Left colon (tissue), 2 donors: ENCODE results near the gene MROH2A. TPM values are rescaled to one million over a fixed set of nuclear protein-coding genes. Genes with fewer than 3 reads are reported as not detected.

Experiments
- ATAC-seq: fragments of 200-7000 bp; cut with Tn5 transposase; one replicate; pipeline ENCODE4 v1.9.1; 2020; ENCODE audit warnings: mild to moderate bottlenecking, moderate library complexity
- DNase-seq, 2 donors: peaks; one replicate each; pipeline ENCODE4 v3.0.0-alpha.2; 2020
- intact Hi-C, 2 donors: fragments of 100-400 bp; cut with DNase I in 1 of 2; cut with micrococcal nuclease in 1 of 2; formaldehyde crosslinking; loops; one replicate each; pipeline versions ENCODE4 v1.11.2 to v1.14.0; 2022; cut with DNase I, micrococcal nuclease
- total RNA-seq, 2 donors: library from RNA; stranded (reverse); fragmentation: NEBNext Ultra II Directional; extraction: Animal tissue kit (Norgen Biotek cat#: 25700); gene quantifications; one replicate each; pipeline ENCODE4 v1.2.1, GENCODE V29; 2021
- donor health status: DM: no; HTN: no; CAD: no.
- donor health status: DM: yes; HTN: yes; CAD: no.

Gene MROH2A
- total RNA-seq, 2 donors from 2014 or later = 0.24 TPM; not detected in 1

- DNase-seq = no peak
- intact Hi-C loops = no loop called here
Measured at GRCh38 chr2:233796254-233796653, 18.1 kb downstream of the MROH2A start.

DNA sequence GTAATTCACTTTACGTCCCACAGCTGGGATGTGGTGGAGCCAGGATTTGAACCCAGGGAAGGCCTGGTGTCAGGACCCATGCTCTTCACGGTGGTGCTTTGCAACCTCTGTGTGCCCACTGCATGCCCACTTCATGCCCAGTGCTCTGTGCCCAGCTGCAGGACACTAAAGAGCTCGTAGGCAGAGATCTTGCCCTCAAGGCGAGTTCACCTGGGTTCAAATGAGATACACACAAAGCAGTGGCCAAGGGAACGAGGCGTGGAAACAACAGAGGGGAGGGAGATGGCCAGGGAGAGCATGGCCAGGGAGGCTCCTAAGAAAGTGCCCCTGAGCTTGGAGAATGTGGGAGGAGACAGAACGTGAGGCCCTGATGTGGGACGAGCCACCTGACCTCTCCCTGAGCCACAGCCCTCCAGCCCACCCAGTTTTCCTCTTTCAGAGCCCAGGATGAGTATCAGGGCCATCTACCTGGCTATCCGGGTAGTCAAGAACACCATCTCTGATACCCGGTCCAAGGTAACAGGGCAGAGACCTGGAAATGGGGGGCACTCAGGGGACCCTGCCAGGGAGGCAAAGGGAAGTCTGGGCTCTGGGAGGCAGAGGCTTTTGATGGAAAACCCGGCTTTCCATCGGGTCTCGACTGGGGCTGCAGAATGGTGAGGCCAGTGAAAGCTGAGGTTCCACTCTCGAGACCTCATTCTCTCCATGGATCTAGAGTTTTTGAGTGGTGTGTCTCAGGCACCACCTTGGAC lies 20.4 kb downstream of the MROH2A start:
- ATAC-seq (no peak), DNase-seq (no peak)
- intact Hi-C loops = no loop called here

More at GRCh38 chr2:233796254-233796653, 18.1 kb downstream of the MROH2A start:
- ATAC-seq = no peak

GRCh38 chr2:233799087-233799665 lies 21.0 kb downstream of the MROH2A start:
- DNase-seq (no peak), ATAC-seq (no peak)
- intact Hi-C loops = no loop called here

GRCh38 chr2:233799716-233800115 lies 21.6 kb downstream of the MROH2A start:
- no peak for DNase-seq
- ATAC-seq = no peak
- intact Hi-C loops = no loop called here

DNA sequence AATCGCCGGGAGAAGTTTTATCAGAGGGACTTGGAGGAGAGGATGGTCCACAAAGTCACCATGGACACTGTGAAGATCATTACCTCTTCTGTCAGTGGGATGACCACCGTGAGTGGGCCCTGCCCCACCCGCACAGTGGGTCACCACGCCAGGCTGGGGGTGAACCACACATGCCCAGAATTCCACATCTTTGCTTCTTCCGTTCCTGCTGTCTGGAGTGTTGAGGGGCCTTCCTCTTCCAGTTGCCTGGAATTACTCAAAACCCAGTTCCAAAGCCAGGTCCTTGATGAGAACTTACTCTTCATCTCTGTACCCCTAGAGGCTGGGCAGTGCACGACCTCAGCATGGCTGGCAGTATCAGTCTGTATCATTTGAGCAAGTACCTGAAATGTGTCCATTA lies 22.1 kb downstream of the MROH2A start:
- DNase-seq = no peak
- intact Hi-C loops = no loop called here
- no peak for ATAC-seq

DNA sequence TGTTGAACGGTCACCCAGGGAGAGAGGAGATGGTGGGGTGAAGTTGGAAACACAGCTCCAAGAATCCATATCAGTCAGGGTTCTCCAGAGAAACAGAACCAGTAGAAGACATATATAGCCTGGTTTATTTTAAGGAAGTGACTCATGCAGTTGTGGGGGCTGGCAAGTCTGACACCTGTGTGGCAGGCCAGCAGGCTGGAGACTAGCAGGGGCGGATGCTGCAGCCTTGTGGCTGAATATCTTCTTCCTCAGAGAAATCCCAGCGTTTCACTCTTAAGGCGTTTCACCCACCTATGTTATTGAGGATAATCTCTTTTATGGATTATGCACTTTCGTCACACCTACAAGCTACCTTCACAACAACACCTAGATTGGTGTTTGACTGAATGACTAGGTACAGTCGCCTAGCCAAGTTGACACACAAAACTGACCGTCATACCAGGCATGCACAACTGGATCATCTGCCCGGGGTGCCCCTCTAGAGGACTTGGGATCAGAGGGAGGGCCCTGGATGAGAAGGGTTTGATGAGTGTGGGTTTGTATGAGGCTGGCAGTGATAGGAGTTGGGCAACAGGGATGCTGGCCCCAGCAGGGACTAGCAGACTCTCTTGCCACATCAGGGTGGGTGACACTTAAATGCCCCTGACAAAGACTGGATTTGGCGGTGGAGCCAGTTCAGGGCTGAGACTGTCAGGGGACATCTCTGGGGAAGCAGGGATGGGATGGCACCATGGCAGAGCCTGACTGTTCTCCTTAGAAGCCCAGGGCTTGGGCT lies 23.4 kb downstream of the MROH2A start:
- no peak for DNase-seq
- no peak for ATAC-seq
- intact Hi-C loops = no loop called here

- intact Hi-C loops = no loop called here
- no peak for ATAC-seq
- no peak for DNase-seq
Measured at GRCh38 chr2:233802132-233802815, 24.1 kb downstream of the MROH2A start.

- DNase-seq = no peak
- ATAC-seq = no peak
- intact Hi-C loops = no loop called here
Measured at GRCh38 chr2:233803292-233803911, 25.3 kb downstream of the MROH2A start.

GRCh38 chr2:233803994-233804393 lies 25.9 kb downstream of the MROH2A start:
- no peak for DNase-seq
- no peak for ATAC-seq
- intact Hi-C loops = no loop called here

DNA sequence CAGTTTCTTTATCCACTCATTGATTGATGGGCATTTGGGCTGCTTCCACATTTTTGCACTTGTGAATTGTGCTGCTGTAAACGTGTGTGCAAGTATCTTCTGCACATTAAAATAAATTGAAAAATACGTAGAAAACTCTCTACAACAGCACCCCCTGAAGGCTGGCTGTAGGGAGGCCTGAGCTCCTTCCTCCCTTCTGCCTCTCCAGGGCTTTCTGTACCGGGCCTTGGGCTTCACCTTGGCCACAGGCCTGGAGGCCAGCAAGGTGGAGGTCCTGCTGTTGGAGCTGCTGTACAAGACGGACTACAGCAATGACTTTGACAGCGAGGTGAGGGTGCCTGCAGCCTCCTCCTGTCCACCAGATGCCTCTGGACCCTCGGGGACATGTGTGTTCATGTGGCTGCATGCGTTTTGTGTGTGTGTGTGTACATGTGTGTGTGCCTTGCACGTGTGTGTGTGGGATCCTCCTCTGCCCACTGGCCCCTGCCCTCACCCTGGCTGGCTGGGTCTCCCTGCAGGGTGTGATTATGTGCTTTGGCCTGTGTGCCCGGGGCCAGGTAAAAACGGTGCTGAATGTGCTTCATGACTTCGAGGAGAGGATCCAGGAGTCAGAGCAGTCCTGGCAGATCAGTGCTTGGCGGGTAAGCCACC lies 29.2 kb downstream of the MROH2A start:
- intact Hi-C loops = no loop called here
- DNase-seq (no peak), ATAC-seq (no peak)

DNA sequence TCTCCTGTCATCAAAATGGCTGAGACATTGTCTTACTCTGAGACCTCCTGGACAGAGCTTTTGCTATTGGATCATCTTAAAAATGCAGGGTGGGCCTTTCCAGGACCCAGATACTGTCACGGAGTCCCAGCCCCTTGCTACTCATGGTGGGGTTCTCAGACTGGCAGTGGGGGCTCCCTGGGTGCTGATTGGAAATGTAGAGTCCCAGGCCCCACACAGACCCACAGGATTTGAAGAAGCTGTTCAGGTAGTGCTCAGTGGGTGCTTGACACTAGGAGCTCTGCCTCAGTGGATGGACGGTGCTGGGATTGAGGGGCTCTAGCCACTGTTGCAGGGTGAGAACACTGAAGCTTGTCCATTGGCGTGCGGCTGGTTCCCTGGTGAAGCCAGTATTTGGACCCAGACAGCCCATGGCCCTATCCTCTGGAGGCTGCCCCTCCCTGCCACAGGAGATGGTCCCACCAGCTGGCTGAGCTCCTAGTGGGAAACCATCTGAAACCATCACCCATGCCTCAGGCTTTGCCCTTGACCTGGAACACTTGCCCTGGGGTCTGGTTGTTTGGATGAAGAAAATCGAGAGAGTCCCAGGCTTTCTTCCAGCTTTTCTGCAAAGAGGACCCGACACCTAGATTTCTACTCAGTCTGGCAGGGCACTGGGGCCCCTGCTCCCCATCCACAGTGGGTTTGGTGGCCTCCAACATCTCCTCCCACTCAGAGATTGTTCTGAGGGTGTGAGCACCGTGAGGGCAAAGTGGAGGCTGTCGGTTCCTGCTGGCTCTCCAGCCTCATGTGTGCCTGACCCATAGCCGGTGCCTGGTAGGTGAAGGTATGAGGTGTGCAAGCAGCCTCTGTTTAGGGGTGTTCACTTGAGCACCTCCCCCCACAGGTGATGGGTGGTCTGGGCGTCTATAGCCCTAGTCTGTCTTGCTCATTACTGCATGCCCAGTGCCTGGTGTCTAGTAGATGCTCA lies 30.1 kb downstream of the MROH2A start:
- ATAC-seq = no peak
- intact Hi-C loops = no loop called here
- no peak for DNase-seq

DNA sequence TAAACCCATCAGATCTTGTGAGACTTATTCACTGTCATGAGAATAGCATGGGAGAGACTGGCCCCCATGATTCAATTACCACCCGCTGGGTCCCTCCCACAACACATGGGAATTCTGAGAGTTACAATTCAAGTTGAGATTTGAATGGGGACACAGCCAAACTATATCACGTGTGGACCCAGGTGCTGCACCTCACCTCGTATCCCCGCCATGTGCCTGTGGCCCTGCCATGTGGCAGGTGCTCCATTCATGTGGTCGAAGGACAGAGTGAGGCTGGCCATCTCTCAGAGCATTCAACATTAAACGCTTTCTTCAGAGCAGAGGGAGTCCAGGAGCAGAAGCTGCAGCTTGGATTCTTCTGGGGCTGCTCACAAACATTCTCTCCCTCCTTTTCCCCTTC lies 32.3 kb downstream of the MROH2A start:
- no peak for DNase-seq
- intact Hi-C loops = no loop called here
- no peak for ATAC-seq

GRCh38 chr2:233811087-233811486 lies 33.0 kb downstream of the MROH2A start:
- no peak for ATAC-seq
- DNase-seq = no peak
- intact Hi-C loops = no loop called here

GRCh38 chr2:233811732-233812131 lies 33.6 kb downstream of the MROH2A start:
- ATAC-seq = no peak
- intact Hi-C loops = no loop called here
- DNase-seq = no peak

DNA sequence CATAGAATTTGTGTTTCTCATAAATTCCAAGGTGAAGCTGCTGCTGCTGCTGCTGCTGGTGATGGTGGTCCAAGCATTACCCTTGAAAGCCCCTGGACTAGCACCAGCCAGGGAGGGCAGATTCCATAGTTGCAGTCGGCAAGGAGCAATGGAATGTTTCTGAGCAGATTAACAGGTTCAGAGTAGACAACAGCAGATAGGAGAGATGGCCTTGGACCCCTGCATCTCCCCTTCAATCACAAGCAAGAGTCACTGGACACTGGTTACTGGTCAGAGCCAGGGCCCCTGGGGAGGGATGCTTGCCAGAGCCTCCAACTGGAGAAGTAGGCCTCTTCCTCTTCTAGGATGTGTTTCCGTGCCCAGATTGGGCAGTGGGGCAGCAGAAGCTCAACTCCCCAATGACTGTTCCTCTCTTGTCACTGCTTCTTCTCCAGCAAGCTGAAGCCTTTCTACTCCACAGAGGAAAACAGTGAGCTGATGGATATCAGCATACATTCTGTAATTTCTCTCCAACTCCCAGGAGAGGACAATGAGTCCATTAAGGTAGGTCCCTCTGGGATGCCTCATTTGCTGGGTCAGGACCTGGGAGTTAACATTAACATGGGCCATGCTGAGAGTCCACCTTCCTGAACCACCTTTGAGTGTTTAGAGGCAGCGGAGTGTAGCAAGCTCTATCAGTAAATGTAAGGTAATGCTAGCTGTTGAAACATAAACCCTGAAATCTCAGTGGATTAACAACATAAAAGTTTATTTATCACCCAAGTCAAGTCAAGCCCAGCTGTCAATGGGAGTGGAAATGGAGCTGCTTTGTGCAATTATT lies 35.3 kb downstream of the MROH2A start:
- intact Hi-C loops = no loop called here
- DNase-seq (no peak), ATAC-seq (no peak)

- no peak for DNase-seq
- no peak for ATAC-seq
- intact Hi-C loops = no loop called here
Measured at GRCh38 chr2:233814056-233814835, 36.1 kb downstream of the MROH2A start.
